ENCODE measurements around the gene APOA5. TPM values are rescaled to one million over a fixed set of nuclear protein-coding genes. Genes with fewer than 3 reads are reported as not detected.

Gene APOA5
- total and polyA plus RNA-seq, 9 of the 15 experiments (the other 6 are each of a cell fraction or from before 2014, with no cell fraction given): not detected

DNA sequence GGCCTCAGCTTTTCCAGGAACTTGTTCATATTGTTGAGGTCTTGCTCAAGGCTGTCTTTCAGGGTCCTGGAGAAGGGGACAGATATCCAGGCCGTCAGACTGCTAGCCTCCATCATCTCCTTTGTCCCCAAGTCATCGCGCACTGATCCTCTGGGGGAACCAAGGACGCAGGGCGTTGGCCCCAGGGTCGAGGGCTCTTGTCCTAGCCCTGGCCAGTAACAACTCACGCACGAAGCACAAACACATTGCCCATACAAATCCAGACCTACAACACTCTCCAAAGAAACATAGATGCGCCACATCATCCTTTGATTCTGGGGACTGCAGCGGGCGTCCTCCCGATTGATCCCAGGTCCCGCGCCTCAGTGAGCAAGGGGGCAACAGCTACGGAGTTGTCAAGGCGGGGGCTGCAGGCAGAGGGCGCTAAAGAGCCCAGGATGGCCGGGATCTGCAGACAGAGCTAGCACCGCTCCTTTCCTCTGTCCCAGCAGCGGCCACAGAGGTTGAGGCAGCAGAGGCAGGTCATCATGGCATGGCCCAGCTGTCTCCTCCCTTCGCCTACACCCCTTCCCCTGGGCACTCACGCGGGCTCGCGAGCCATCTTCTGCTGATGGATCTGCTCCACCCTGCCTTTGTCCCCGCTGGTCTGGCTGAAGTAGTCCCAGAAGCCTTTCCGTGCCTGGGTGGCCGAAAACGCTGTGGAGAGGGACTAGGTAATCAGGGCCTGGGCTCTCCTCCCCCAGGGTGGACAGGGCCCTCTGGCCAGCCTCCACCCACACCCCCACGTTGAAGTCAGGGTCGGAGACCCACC lies 472 bp downstream of the APOA5 start (continued):
- no peak for TF ChIP-seq SRSF1 (IDR thresholded peaks at IDR 0.05; ENCODE audit: low read depth, low read length)
- no peak for TF ChIP-seq NR1H2 (CRISPR knock-in tag; IDR thresholded peaks at IDR 0.05)
- no peak for TF ChIP-seq HDAC3 (IDR thresholded peaks at IDR 0.05; ENCODE audit: borderline replicate concordance, partially characterized antibody)
- no peak for TF ChIP-seq ETV5 (CRISPR knock-in tag; IDR thresholded peaks at IDR 0.05; ENCODE audit: low read depth)
- no peak for TF ChIP-seq ZSCAN29 (IDR thresholded peaks at IDR 0.05)
- TF ChIP-seq CHD4 (IDR thresholded peaks at IDR 0.05; ENCODE audit: insufficient read depth, insufficient replicate concordance, low read depth, low read length, poor library complexity, severe bottlenecking): no peak
- no peak for TF ChIP-seq SRF (CRISPR knock-in tag; IDR thresholded peaks at IDR 0.05)
- no peak for TF ChIP-seq FOXJ2 (tag; IDR thresholded peaks at IDR 0.05)
- TF ChIP-seq BRD9 (IDR thresholded peaks at IDR 0.05; ENCODE audit: low read depth, partially characterized antibody): no peak
- TF ChIP-seq, protein P1, sequence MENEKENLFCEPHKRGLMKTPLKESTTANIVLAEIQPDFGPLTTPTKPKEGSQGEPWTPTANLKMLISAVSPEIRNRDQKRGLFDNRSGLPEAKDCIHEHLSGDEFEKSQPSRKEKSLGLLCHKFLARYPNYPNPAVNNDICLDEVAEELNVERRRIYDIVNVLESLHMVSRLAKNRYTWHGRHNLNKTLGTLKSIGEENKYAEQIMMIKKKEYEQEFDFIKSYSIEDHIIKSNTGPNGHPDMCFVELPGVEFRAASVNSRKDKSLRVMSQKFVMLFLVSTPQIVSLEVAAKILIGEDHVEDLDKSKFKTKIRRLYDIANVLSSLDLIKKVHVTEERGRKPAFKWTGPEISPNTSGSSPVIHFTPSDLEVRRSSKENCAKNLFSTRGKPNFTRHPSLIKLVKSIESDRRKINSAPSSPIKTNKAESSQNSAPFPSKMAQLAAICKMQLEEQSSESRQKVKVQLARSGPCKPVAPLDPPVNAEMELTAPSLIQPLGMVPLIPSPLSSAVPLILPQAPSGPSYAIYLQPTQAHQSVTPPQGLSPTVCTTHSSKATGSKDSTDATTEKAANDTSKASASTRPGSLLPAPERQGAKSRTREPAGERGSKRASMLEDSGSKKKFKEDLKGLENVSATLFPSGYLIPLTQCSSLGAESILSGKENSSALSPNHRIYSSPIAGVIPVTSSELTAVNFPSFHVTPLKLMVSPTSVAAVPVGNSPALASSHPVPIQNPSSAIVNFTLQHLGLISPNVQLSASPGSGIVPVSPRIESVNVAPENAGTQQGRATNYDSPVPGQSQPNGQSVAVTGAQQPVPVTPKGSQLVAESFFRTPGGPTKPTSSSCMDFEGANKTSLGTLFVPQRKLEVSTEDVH (IDR thresholded peaks at IDR 0.05; ENCODE audit: low read depth, partially characterized antibody): no peak
- TF ChIP-seq ASH1L (IDR thresholded peaks at IDR 0.05; ENCODE audit: borderline replicate concordance, low read depth, partially characterized antibody): no peak
- no peak for TF ChIP-seq NFATC3 (IDR thresholded peaks at IDR 0.05)
- TF ChIP-seq, protein P2, sequence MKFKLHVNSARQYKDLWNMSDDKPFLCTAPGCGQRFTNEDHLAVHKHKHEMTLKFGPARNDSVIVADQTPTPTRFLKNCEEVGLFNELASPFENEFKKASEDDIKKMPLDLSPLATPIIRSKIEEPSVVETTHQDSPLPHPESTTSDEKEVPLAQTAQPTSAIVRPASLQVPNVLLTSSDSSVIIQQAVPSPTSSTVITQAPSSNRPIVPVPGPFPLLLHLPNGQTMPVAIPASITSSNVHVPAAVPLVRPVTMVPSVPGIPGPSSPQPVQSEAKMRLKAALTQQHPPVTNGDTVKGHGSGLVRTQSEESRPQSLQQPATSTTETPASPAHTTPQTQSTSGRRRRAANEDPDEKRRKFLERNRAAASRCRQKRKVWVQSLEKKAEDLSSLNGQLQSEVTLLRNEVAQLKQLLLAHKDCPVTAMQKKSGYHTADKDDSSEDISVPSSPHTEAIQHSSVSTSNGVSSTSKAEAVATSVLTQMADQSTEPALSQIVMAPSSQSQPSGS (CRISPR knock-in tag; IDR thresholded peaks at IDR 0.05): no peak
- peak; percentile 39 for TF ChIP-seq NEUROD1 (IDR thresholded peaks at IDR 0.05; ENCODE audit: borderline replicate concordance, low read depth, low read length, partially characterized antibody)
- TF ChIP-seq TFAM (CRISPR knock-in tag; conservative IDR thresholded peaks at IDR 0.05): no peak
- TF ChIP-seq KLF16 (IDR thresholded peaks at IDR 0.05): peak; percentile 24; the same call in 1 of the 2 replicates
- TF ChIP-seq MTA1 (IDR thresholded peaks at IDR 0.05; ENCODE audit: borderline replicate concordance): no peak
- no peak for TF ChIP-seq MTA3 (IDR thresholded peaks at IDR 0.05; ENCODE audit: borderline replicate concordance)
- TF ChIP-seq, protein P3, sequence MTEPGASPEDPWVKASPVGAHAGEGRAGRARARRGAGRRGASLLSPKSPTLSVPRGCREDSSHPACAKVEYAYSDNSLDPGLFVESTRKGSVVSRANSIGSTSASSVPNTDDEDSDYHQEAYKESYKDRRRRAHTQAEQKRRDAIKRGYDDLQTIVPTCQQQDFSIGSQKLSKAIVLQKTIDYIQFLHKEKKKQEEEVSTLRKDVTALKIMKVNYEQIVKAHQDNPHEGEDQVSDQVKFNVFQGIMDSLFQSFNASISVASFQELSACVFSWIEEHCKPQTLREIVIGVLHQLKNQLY (CRISPR knock-in tag; conservative IDR thresholded peaks at IDR 0.05): no peak
- no peak for TF ChIP-seq KLF13 (tag; IDR thresholded peaks at IDR 0.05; ENCODE audit: borderline replicate concordance, low read depth)
- no peak for TF ChIP-seq TGIF2 (CRISPR knock-in tag; IDR thresholded peaks at IDR 0.05)
- TF ChIP-seq POLR3A (IDR thresholded peaks at IDR 0.05; ENCODE audit: borderline replicate concordance, extremely low read depth, insufficient read depth, insufficient read length): no peak

All from K562 (cell line).